Subcutaneous preadipocyte (primary cell): ENCODE measurements around the gene RSPH9. TPM values are rescaled to one million over a fixed set of nuclear protein-coding genes. Genes with fewer than 3 reads are reported as not detected.

Experiments used
- total RNA-seq: library from RNA; depleted of rRNA; stranded (reverse); fragments of >200 nt; gene quantifications from 2 replicates; pipeline ENCODE4 v1.2.3, GENCODE V29; 2012

Gene RSPH9
- total RNA-seq: 0.39 and 0.73 TPM in 2 replicates

GRCh38 chr6:43644940-43645612 is at the start of gene RSPH9:
RSPH9 (plus strand) TSS chr6:43645036; CDS start chr6:43645099, 63 bp downstream.

DNA sequence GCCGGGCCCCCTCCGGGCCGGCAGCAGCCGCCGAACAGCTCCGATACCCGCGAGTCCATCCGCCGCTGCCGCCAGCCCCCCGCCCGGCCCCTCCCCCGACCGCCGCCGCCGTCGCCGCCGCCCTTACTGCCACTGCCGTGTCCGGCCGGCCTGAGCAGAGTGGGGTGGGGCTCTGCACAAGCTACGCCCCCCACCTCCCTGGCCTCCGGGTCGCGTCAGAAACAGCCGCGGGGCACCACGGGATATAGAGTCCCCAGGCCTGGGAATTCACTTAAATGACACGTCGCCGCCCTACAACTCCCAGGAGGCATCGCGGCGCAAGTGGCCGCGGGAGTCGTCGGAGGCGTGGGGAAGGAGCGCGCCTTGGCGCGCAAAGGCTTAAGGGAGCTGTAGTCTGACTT is 15.7 kb upstream of the RSPH9 start, which contains the start of gene GTPBP2:
TSS of gene GTPBP2 (minus strand) at position 161 of the 401 bp plus-strand sequence. CDS start at position 59, 102 bp downstream.

GRCh38 chr6:43635387-43636307 is 9.2 kb upstream of the RSPH9 start, which contains the start of gene MAD2L1BP:
MAD2L1BP (plus strand) TSS chr6:43635840; CDS start chr6:43635876, 36 bp downstream.

GRCh38 chr6:43687437-43688347 is 42.9 kb downstream of the RSPH9 start, which contains the start of gene MRPS18A:
MRPS18A (minus strand) TSS chr6:43687791; CDS start chr6:43687779, 12 bp downstream.

Other genes with a start within 250 kb of the RSPH9 start
- 23.1 and 30.7 TPM in 2 replicates for gene ABCC10, start 217.5 kb upstream of the RSPH9 start, total RNA-seq
- 0.20 TPM in 1 of 2 replicates, not detected in the other for gene DLK2, start 189.5 kb upstream of the RSPH9 start, total RNA-seq
- gene TJAP1, start 167.5 kb upstream of the RSPH9 start, total RNA-seq: 13.6 and 15.6 TPM in 2 replicates
- 0.37 and 1.4 TPM in 2 replicates for gene LRRC73, start 134.7 kb upstream of the RSPH9 start, total RNA-seq
- 62.8 and 68.0 TPM in 2 replicates for gene YIPF3, start 128.1 kb upstream of the RSPH9 start, total RNA-seq
- 47.5 and 51.8 TPM in 2 replicates for gene POLR1C, start 127.9 kb upstream of the RSPH9 start, total RNA-seq
- gene XPO5, start 69.0 kb upstream of the RSPH9 start, total RNA-seq: 33.4 and 53.6 TPM in 2 replicates
- 22.4 and 30.1 TPM in 2 replicates for gene POLH, start 68.9 kb upstream of the RSPH9 start, total RNA-seq
- gene GTPBP2, start 15.8 kb upstream of the RSPH9 start, total RNA-seq: 35.6 and 50.0 TPM in 2 replicates
- 16.0 and 26.1 TPM in 2 replicates for gene MAD2L1BP, start 9.2 kb upstream of the RSPH9 start, total RNA-seq
- gene MRPS18A, start 42.8 kb downstream of the RSPH9 start, total RNA-seq: 34.6 and 35.6 TPM in 2 replicates
- gene VEGFA, start 125.2 kb downstream of the RSPH9 start, total RNA-seq: 119 and 133 TPM in 2 replicates